Measurements from ENCODE around the gene GRIK3.
A peak's percentile ranks its signal among the peaks of the same experiment; 100 is the strongest.

The GRIK3 gene

GRCh38 chr1:36975642-36976041 lies 58.7 kb downstream of the GRIK3 start:
- no peak overlapping the region for H3K9ac ChIP-seq (ENCODE audit: low read length)
- H3K36me3 ChIP-seq (ENCODE audit: control insufficient read depth, insufficient read depth, low read length, severe bottlenecking) = no peaks in the 10 kb centered on the region
- H3K27me3 ChIP-seq (replicated peaks; ENCODE audit: control insufficient read depth, insufficient read depth, low read length) = no peaks in the 10 kb centered on the region
- H3K4me1 ChIP-seq (ENCODE audit: control insufficient read depth, insufficient read depth, low read length) = no peaks in the 10 kb centered on the region
- DNase-seq (ENCODE audit: low read depth) = no peak
- no peak overlapping the region for H3K4me3 ChIP-seq (ENCODE audit: low read length)
- H3K9me3 ChIP-seq (ENCODE audit: control insufficient read depth, low read length) = peaks cover 10% of the 10 kb centered on the region

GRCh38 chr1:36973056-36973455 lies 61.3 kb downstream of the GRIK3 start:
- Histone ChIP-seq H3K27me3 (replicated peaks; ENCODE audit: control insufficient read depth, insufficient read depth, low read length) (no peaks in the 10 kb centered on the region), H3K4me3 (ENCODE audit: low read length) (no peak overlapping the region)

GRCh38 chr1:36971852-36972618 lies 62.3 kb downstream of the GRIK3 start:
- Histone ChIP-seq H3K4me1 (ENCODE audit: control insufficient read depth, insufficient read depth, low read length) (no peaks in the 10 kb centered on the region), H3K9ac (ENCODE audit: low read length) (no peak overlapping the region), H3K4me3 (ENCODE audit: low read length) (no peak overlapping the region), H3K36me3 (ENCODE audit: control insufficient read depth, insufficient read depth, low read length, severe bottlenecking) (no peaks in the 10 kb centered on the region), H3K9me3 (ENCODE audit: control insufficient read depth, low read length) (no peaks in the 10 kb centered on the region), H3K27me3 (replicated peaks; ENCODE audit: control insufficient read depth, insufficient read depth, low read length) (no peaks in the 10 kb centered on the region)
- no peak for DNase-seq (ENCODE audit: low read depth)

More at GRCh38 chr1:36973056-36973455, 61.3 kb downstream of the GRIK3 start:
- Histone ChIP-seq H3K9ac (ENCODE audit: low read length) (no peak overlapping the region), H3K4me1 (ENCODE audit: control insufficient read depth, insufficient read depth, low read length) (no peaks in the 10 kb centered on the region), H3K36me3 (ENCODE audit: control insufficient read depth, insufficient read depth, low read length, severe bottlenecking) (no peaks in the 10 kb centered on the region), H3K9me3 (ENCODE audit: control insufficient read depth, low read length) (peaks cover 4% of the 10 kb centered on the region)
- no peak for DNase-seq (ENCODE audit: low read depth)

- H3K4me3 ChIP-seq (ENCODE audit: low read length) = no peak overlapping the region
- H3K9me3 ChIP-seq (ENCODE audit: control insufficient read depth, low read length) = no peaks in the 10 kb centered on the region
- H3K36me3 ChIP-seq (ENCODE audit: control insufficient read depth, insufficient read depth, low read length, severe bottlenecking) = no peaks in the 10 kb centered on the region
- no peaks in the 10 kb centered on the region for H3K4me1 ChIP-seq (ENCODE audit: control insufficient read depth, insufficient read depth, low read length)
- no peak for DNase-seq (ENCODE audit: low read depth)
- no peaks in the 10 kb centered on the region for H3K27me3 ChIP-seq (replicated peaks; ENCODE audit: control insufficient read depth, insufficient read depth, low read length)
- H3K9ac ChIP-seq (ENCODE audit: low read length) = no peak overlapping the region
Observed at GRCh38 chr1:36968730-36969129, 65.6 kb downstream of the GRIK3 start.

GRCh38 chr1:36966242-36966641 lies 68.1 kb downstream of the GRIK3 start:
- peak; percentile 25 for DNase-seq (ENCODE audit: low read depth)
- H3K4me1 ChIP-seq (ENCODE audit: control insufficient read depth, insufficient read depth, low read length) = no peaks in the 10 kb centered on the region

GRCh38 chr1:36965275-36966159 lies 68.8 kb downstream of the GRIK3 start:
- Histone ChIP-seq H3K9me3 (ENCODE audit: control insufficient read depth, low read length) (no peaks in the 10 kb centered on the region), H3K4me1 (ENCODE audit: control insufficient read depth, insufficient read depth, low read length) (no peaks in the 10 kb centered on the region), H3K9ac (ENCODE audit: low read length) (no peak overlapping the region), H3K4me3 (ENCODE audit: low read length) (no peak overlapping the region), H3K36me3 (ENCODE audit: control insufficient read depth, insufficient read depth, low read length, severe bottlenecking) (no peaks in the 10 kb centered on the region), H3K27me3 (replicated peaks; ENCODE audit: control insufficient read depth, insufficient read depth, low read length) (no peaks in the 10 kb centered on the region)
- no peak for DNase-seq (ENCODE audit: low read depth)

More at GRCh38 chr1:36966242-36966641, 68.1 kb downstream of the GRIK3 start:
- Histone ChIP-seq H3K27me3 (replicated peaks; ENCODE audit: control insufficient read depth, insufficient read depth, low read length) (no peaks in the 10 kb centered on the region), H3K4me3 (ENCODE audit: low read length) (no peak overlapping the region), H3K36me3 (ENCODE audit: control insufficient read depth, insufficient read depth, low read length, severe bottlenecking) (no peaks in the 10 kb centered on the region), H3K9ac (ENCODE audit: low read length) (no peak overlapping the region), H3K9me3 (ENCODE audit: control insufficient read depth, low read length) (no peaks in the 10 kb centered on the region)

- no peak overlapping the region for H3K9ac ChIP-seq (ENCODE audit: low read length)
- H3K27me3 ChIP-seq (replicated peaks; ENCODE audit: control insufficient read depth, insufficient read depth, low read length) = no peaks in the 10 kb centered on the region
- H3K36me3 ChIP-seq (ENCODE audit: control insufficient read depth, insufficient read depth, low read length, severe bottlenecking) = no peaks in the 10 kb centered on the region
- H3K4me1 ChIP-seq (ENCODE audit: control insufficient read depth, insufficient read depth, low read length) = no peaks in the 10 kb centered on the region
- DNase-seq (ENCODE audit: low read depth) = no peak
- no peak overlapping the region for H3K4me3 ChIP-seq (ENCODE audit: low read length)
- no peaks in the 10 kb centered on the region for H3K9me3 ChIP-seq (ENCODE audit: control insufficient read depth, low read length)
Observed at GRCh38 chr1:36964830-36965229, 69.5 kb downstream of the GRIK3 start.

- no peak overlapping the region for H3K9ac ChIP-seq (ENCODE audit: low read length)
- no peaks in the 10 kb centered on the region for H3K27me3 ChIP-seq (replicated peaks; ENCODE audit: control insufficient read depth, insufficient read depth, low read length)
- H3K4me1 ChIP-seq (ENCODE audit: control insufficient read depth, insufficient read depth, low read length) = no peaks in the 10 kb centered on the region
- H3K4me3 ChIP-seq (ENCODE audit: low read length) = no peak overlapping the region
- no peak for DNase-seq (ENCODE audit: low read depth)
- no peaks in the 10 kb centered on the region for H3K36me3 ChIP-seq (ENCODE audit: control insufficient read depth, insufficient read depth, low read length, severe bottlenecking)
- H3K9me3 ChIP-seq (ENCODE audit: control insufficient read depth, low read length) = no peaks in the 10 kb centered on the region
Observed at GRCh38 chr1:36963006-36963405, 71.3 kb downstream of the GRIK3 start.

- H3K9me3 ChIP-seq (ENCODE audit: control insufficient read depth, low read length) = no peaks in the 10 kb centered on the region
- DNase-seq (ENCODE audit: low read depth) = no peak
- no peak overlapping the region for H3K4me3 ChIP-seq (ENCODE audit: low read length)
- no peaks in the 10 kb centered on the region for H3K4me1 ChIP-seq (ENCODE audit: control insufficient read depth, insufficient read depth, low read length)
- no peaks in the 10 kb centered on the region for H3K27me3 ChIP-seq (replicated peaks; ENCODE audit: control insufficient read depth, insufficient read depth, low read length)
- no peaks in the 10 kb centered on the region for H3K36me3 ChIP-seq (ENCODE audit: control insufficient read depth, insufficient read depth, low read length, severe bottlenecking)
- no peak overlapping the region for H3K9ac ChIP-seq (ENCODE audit: low read length)
Observed at GRCh38 chr1:36961062-36961615, 73.2 kb downstream of the GRIK3 start.

- peaks cover 12% of the 10 kb centered on the region for H3K27me3 ChIP-seq (replicated peaks; ENCODE audit: control insufficient read depth, insufficient read depth, low read length)
- no peak for DNase-seq (ENCODE audit: low read depth)
- H3K9me3 ChIP-seq (ENCODE audit: control insufficient read depth, low read length) = no peaks in the 10 kb centered on the region
Observed at GRCh38 chr1:36956570-36956969, 77.7 kb downstream of the GRIK3 start.

GRCh38 chr1:36955016-36955415 lies 79.3 kb downstream of the GRIK3 start:
- H3K36me3 ChIP-seq (ENCODE audit: control insufficient read depth, insufficient read depth, low read length, severe bottlenecking) = no peaks in the 10 kb centered on the region
- DNase-seq (ENCODE audit: low read depth) = no peak
- H3K27me3 ChIP-seq (replicated peaks; ENCODE audit: control insufficient read depth, insufficient read depth, low read length) = peaks cover 12% of the 10 kb centered on the region
- no peak overlapping the region for H3K9ac ChIP-seq (ENCODE audit: low read length)
- H3K4me1 ChIP-seq (ENCODE audit: control insufficient read depth, insufficient read depth, low read length) = no peaks in the 10 kb centered on the region
- H3K4me3 ChIP-seq (ENCODE audit: low read length) = no peak overlapping the region
- H3K9me3 ChIP-seq (ENCODE audit: control insufficient read depth, low read length) = no peaks in the 10 kb centered on the region

More at GRCh38 chr1:36956570-36956969, 77.7 kb downstream of the GRIK3 start:
- Histone ChIP-seq H3K4me1 (ENCODE audit: control insufficient read depth, insufficient read depth, low read length) (no peaks in the 10 kb centered on the region), H3K4me3 (ENCODE audit: low read length) (no peak overlapping the region), H3K36me3 (ENCODE audit: control insufficient read depth, insufficient read depth, low read length, severe bottlenecking) (no peaks in the 10 kb centered on the region), H3K9ac (ENCODE audit: low read length) (no peak overlapping the region)

Data from adipocyte (in vitro differentiated cells).